WTC11 (cell line): ENCODE results near the gene SECISBP2.

Experiments
- CREB1 ChIP-seq: sonication (generic); formaldehyde crosslinking; IDR thresholded peaks from 2 replicates; pipeline ENCODE4 v1.8.0; 2023; ENCODE audit warnings: mild to moderate bottlenecking, missing genetic modification reagents
- ESRRA ChIP-seq: sonication (generic); formaldehyde crosslinking; IDR thresholded peaks from 2 replicates; pipeline ENCODE4 v1.8.1; 2022; ENCODE audit warnings: mild to moderate bottlenecking, missing genetic modification reagents, borderline replicate concordance
- NR3C1 ChIP-seq: sonication (generic); formaldehyde crosslinking; conservative IDR thresholded peaks from 2 replicates; pipeline ENCODE4 v1.8.1; 2023; ENCODE audit warnings: low read depth, mild to moderate bottlenecking, missing genetic modification reagents
- ZNF396 ChIP-seq: fragments of 250-450 bp; sonication (Bioruptor Pico); IDR thresholded peaks from 2 replicates; pipeline ENCODE4 v1.8.0; 2021; ENCODE audit warnings: mild to moderate bottlenecking, moderate library complexity, borderline replicate concordance
- TF ChIP-seq, protein P1 (sequence below): sonication (generic); formaldehyde crosslinking; IDR thresholded peaks from 2 replicates; pipeline ENCODE4 v1.8.1; 2023; ENCODE audit warnings: mild to moderate bottlenecking, missing genetic modification reagents, moderate library complexity
- TF ChIP-seq, protein P2 (sequence below): sonication (generic); formaldehyde crosslinking; IDR thresholded peaks from 2 replicates; pipeline ENCODE4 v1.8.1; 2022; ENCODE audit warnings: low read depth, missing genetic modification reagents, borderline replicate concordance
- TF ChIP-seq, protein P3 (sequence below): fragments of 200-600 bp; IDR thresholded peaks from 2 replicates; pipeline ENCODE4 v1.8.0; 2022; ENCODE audit warnings: antibody characterized with exemption

DNA sequence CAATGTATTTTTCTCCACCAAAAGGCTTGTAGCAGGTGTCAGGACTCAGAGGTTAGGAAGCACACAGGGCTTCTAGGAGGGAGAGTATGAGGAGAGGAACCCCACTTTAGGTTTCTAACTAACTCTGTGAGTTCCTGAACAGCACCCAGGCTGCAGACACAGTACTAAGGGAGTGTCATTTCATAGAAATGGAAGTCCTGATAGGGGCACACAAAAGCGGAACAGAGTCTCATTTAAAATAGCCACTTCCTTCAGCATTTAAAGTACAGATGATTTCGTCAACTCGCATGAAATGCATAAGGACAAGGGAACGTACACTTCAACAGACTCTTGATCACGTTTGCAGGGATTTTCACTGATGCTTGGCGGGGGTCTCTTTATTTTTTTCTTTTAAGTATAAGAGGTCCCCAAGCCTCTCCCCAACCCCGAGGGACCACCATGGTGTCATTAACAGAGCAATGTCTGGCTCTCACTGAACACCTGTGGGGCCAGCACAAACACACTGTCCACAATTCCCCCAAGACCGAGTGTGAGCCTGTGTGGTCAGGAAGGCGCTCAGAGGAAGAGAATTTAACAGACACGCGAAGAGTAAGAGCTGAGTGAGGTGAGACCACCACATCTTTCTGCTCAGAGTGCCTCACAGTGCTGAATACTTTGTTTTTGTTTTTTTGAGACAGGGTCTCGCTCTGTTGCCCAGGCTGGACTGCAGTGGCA lies 82.3 kb downstream of the SECISBP2 start:
- TF ChIP-seq, protein P1, sequence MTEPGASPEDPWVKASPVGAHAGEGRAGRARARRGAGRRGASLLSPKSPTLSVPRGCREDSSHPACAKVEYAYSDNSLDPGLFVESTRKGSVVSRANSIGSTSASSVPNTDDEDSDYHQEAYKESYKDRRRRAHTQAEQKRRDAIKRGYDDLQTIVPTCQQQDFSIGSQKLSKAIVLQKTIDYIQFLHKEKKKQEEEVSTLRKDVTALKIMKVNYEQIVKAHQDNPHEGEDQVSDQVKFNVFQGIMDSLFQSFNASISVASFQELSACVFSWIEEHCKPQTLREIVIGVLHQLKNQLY (CRISPR knock-in tag) = no peak
- TF ChIP-seq, protein P2, sequence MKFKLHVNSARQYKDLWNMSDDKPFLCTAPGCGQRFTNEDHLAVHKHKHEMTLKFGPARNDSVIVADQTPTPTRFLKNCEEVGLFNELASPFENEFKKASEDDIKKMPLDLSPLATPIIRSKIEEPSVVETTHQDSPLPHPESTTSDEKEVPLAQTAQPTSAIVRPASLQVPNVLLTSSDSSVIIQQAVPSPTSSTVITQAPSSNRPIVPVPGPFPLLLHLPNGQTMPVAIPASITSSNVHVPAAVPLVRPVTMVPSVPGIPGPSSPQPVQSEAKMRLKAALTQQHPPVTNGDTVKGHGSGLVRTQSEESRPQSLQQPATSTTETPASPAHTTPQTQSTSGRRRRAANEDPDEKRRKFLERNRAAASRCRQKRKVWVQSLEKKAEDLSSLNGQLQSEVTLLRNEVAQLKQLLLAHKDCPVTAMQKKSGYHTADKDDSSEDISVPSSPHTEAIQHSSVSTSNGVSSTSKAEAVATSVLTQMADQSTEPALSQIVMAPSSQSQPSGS = no peak
- TF ChIP-seq ZNF396 (CRISPR knock-in tag) = no peak
- TF ChIP-seq, protein P3, sequence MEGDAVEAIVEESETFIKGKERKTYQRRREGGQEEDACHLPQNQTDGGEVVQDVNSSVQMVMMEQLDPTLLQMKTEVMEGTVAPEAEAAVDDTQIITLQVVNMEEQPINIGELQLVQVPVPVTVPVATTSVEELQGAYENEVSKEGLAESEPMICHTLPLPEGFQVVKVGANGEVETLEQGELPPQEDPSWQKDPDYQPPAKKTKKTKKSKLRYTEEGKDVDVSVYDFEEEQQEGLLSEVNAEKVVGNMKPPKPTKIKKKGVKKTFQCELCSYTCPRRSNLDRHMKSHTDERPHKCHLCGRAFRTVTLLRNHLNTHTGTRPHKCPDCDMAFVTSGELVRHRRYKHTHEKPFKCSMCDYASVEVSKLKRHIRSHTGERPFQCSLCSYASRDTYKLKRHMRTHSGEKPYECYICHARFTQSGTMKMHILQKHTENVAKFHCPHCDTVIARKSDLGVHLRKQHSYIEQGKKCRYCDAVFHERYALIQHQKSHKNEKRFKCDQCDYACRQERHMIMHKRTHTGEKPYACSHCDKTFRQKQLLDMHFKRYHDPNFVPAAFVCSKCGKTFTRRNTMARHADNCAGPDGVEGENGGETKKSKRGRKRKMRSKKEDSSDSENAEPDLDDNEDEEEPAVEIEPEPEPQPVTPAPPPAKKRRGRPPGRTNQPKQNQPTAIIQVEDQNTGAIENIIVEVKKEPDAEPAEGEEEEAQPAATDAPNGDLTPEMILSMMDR = no peak
- no peak for TF ChIP-seq NR3C1 (CRISPR knock-in tag)
- TF ChIP-seq CREB1 (CRISPR knock-in tag) = no peak
- no peak for TF ChIP-seq ESRRA (CRISPR knock-in tag)
